Adipocyte (in vitro differentiated cells): ENCODE results near the gene SKI.
A peak's percentile ranks its signal among the peaks of the same experiment; 100 is the strongest.

Experiments
- DNase-seq: peaks from one replicate; pipeline ENCODE4 v3.0.0-alpha.2; 2015; ENCODE audit warnings: low read depth
- H3K27me3 ChIP-seq: replicated peaks from 2 replicates; pipeline ENCODE4 v1.7.0; 2013; ENCODE audit warnings: mild to moderate bottlenecking, low read length, moderate library complexity; ENCODE audit not compliant: control insufficient read depth, insufficient read depth
- H3K36me3 ChIP-seq: 2 replicates; pipeline ENCODE4 v1.7.0; 2013; ENCODE audit warnings: low read length, mild to moderate bottlenecking, moderate library complexity; ENCODE audit not compliant: control insufficient read depth, insufficient read depth, severe bottlenecking
- H3K4me1 ChIP-seq: 2 replicates; pipeline ENCODE4 v1.7.0; 2013; ENCODE audit warnings: mild to moderate bottlenecking, low read length, moderate library complexity; ENCODE audit not compliant: control insufficient read depth, insufficient read depth
- H3K4me3 ChIP-seq: 2 replicates; pipeline ENCODE4 v1.7.0; 2013; ENCODE audit warnings: mild to moderate bottlenecking, low read length, moderate library complexity
- H3K9ac ChIP-seq: 2 replicates; pipeline ENCODE4 v1.7.0; 2013; ENCODE audit warnings: mild to moderate bottlenecking, low read length, moderate library complexity
- H3K9me3 ChIP-seq: 2 replicates; pipeline ENCODE4 v1.7.0; 2013; ENCODE audit warnings: mild to moderate bottlenecking, low read length, moderate library complexity; ENCODE audit not compliant: control insufficient read depth

Gene SKI

GRCh38 chr1:2313651-2314261 is 85.6 kb downstream of the SKI start:
- Histone ChIP-seq H3K9me3 (no peaks in the 10 kb centered on the region), H3K4me3 (peak overlapping the region; percentile 62), H3K36me3 (peaks cover 6% of the 10 kb centered on the region), H3K4me1 (peaks cover 24% of the 10 kb centered on the region), H3K9ac (peak overlapping the region; percentile 71), H3K27me3 (no peaks in the 10 kb centered on the region)
- peak; percentile 28 for DNase-seq

DNA sequence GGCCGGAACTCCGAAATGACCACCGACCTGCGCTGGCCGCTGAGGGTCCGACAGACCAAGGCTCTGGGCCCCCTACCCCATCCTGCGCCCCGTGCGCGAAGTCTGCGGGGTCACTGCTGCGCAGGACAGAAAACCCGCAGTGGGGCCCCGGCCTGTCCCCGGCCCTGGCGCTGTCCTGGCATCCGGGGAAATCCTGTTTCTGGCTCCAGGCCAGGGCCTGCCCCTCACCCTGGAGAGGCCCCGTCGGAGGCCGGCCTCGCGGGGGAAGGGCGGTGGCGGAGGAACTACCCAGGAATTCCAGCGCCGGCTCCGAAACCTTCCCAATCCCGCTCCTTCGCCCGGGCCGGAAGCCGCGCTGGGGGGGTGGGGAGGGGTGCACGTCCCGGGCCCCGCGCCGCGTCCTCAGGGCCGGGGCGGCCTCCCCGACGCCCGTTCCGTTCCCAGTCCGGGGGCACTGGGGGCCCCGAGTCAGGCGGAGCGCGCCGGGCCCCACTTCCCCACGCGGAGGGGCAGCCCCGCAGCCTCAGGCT is 86.2 kb downstream of the SKI start:
- H3K4me3 ChIP-seq = peak overlapping the region; percentile 62
- DNase-seq = peak; percentile 84
- H3K9ac ChIP-seq = peak overlapping the region; percentile 71
- no peaks in the 10 kb centered on the region for H3K9me3 ChIP-seq
- H3K4me1 ChIP-seq = peaks cover 24% of the 10 kb centered on the region
- no peaks in the 10 kb centered on the region for H3K36me3 ChIP-seq
- no peaks in the 10 kb centered on the region for H3K27me3 ChIP-seq

- Histone ChIP-seq H3K36me3 (no peaks in the 10 kb centered on the region), H3K27me3 (no peaks in the 10 kb centered on the region), H3K9me3 (no peaks in the 10 kb centered on the region), H3K4me1 (peaks cover 24% of the 10 kb centered on the region), H3K4me3 (no peak overlapping the region), H3K9ac (no peak overlapping the region)
- DNase-seq = peak; percentile 79
These were observed 86.9 kb downstream of the SKI start for GRCh38 chr1:2314803-2315673.

DNA sequence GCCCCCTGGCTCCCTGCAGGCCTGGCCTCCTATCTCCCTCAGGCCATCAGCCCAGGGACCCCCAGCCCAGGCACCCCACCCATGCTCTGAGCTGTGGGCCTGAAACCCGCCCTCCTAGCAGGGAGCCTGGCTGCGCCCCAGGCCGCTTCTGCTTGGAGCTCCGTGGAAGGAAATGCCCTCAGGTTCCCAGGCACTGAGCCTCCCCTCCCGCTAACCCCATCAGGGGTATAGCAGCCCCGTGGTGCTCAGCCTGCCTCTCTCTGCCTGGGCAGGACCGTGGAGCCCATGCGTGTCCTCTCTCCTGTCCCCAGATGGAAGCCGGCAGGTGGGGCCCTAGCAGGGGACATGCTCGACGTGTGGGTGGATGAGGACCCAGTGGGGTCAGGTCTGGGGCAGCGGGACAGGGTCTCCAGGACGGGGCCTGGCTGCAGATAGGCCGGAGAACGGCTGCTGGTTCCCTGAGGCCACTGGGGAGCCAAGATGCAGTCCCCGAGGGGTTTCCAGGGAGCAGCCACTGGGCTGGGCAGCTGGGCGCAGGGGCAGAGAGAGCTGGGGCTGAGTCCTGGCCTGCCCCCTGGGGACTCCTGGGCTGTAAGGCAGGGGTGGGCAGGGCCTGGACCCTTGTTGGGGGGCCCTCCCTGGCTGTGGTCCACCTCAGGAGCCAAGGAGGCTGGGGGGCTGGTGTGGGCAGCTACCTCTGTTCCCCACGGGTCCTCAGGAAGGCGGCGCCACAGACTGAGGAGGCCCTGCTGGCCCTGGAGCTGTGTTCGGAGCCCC is 87.7 kb downstream of the SKI start:
- Histone ChIP-seq H3K27me3 (no peaks in the 10 kb centered on the region), H3K4me3 (no peak overlapping the region), H3K36me3 (no peaks in the 10 kb centered on the region), H3K4me1 (peaks cover 29% of the 10 kb centered on the region), H3K9ac (peak overlapping the region; percentile 20), H3K9me3 (no peaks in the 10 kb centered on the region)
- peak; percentile 5 for DNase-seq

GRCh38 chr1:2316451-2316961 is 88.4 kb downstream of the SKI start:
- Histone ChIP-seq H3K4me3 (no peak overlapping the region), H3K9ac (peak overlapping the region; percentile 20), H3K9me3 (no peaks in the 10 kb centered on the region), H3K27me3 (no peaks in the 10 kb centered on the region), H3K36me3 (no peaks in the 10 kb centered on the region), H3K4me1 (peaks cover 36% of the 10 kb centered on the region)
- peak; percentile 18 for DNase-seq

DNA sequence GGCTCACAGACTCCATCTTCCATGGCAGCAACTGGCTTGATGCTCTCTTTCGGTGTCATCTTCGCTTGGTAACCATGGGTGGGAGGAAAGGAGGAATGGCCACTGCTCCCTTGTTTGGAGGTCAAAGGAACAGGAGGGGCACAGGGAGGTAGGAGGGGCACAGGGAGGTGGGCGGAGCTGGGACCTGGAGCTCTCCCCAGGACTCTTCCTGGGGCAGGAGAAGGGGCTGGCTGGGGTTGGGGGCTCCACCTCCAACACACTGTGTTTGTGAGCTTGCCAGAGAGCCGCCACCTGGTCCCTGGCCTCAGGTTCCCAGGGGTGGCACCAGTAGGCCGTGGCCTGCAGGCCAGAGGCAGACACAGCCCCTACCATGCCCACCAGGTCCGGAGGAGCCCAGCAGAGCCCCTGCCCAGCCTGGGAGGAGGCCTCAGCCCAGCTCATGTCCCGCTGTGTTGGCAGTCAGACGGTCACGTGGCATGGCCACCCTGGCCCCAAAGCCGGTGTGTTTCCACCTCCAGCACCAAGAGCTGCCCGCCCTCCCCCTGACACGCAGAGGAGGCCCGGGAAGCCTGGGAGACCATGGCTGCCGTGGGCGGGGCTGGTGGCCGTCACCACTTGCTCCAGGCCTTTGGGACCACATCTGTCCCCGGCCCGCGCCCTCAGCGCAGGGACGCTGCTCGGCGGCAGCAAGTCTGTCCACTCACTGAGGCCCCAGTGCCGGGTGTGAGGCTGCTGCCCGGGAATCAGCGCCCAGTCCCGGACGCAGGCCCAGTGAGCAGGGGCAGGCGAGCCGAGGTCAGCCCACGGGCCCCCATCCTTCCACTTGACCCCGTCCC is 89.3 kb downstream of the SKI start:
- H3K9me3 ChIP-seq = no peaks in the 10 kb centered on the region
- H3K27me3 ChIP-seq = no peaks in the 10 kb centered on the region
- no peak overlapping the region for H3K9ac ChIP-seq
- H3K4me1 ChIP-seq = peaks cover 35% of the 10 kb centered on the region
- H3K36me3 ChIP-seq = no peaks in the 10 kb centered on the region
- no peak for DNase-seq
- no peak overlapping the region for H3K4me3 ChIP-seq

- peaks cover 34% of the 10 kb centered on the region for H3K4me1 ChIP-seq
- H3K9me3 ChIP-seq = no peaks in the 10 kb centered on the region
- DNase-seq = no peak
- no peaks in the 10 kb centered on the region for H3K36me3 ChIP-seq
- no peaks in the 10 kb centered on the region for H3K27me3 ChIP-seq
- H3K9ac ChIP-seq = no peak overlapping the region
- H3K4me3 ChIP-seq = no peak overlapping the region
These were observed 90.5 kb downstream of the SKI start for GRCh38 chr1:2318314-2319278.

- Histone ChIP-seq H3K9ac (no peak overlapping the region), H3K4me1 (peaks cover 27% of the 10 kb centered on the region), H3K4me3 (no peak overlapping the region), H3K27me3 (no peaks in the 10 kb centered on the region), H3K36me3 (no peaks in the 10 kb centered on the region), H3K9me3 (no peaks in the 10 kb centered on the region)
- no peak for DNase-seq
These were observed 91.2 kb downstream of the SKI start for GRCh38 chr1:2319291-2319690.

- peaks cover 27% of the 10 kb centered on the region for H3K4me1 ChIP-seq
- H3K9me3 ChIP-seq = no peaks in the 10 kb centered on the region
- no peaks in the 10 kb centered on the region for H3K36me3 ChIP-seq
- DNase-seq = no peak
- H3K27me3 ChIP-seq = no peaks in the 10 kb centered on the region
- no peak overlapping the region for H3K9ac ChIP-seq
- H3K4me3 ChIP-seq = no peak overlapping the region
These were observed 91.9 kb downstream of the SKI start for GRCh38 chr1:2320006-2320405.
